GM12878 (cell line): ENCODE data around the gene PTH2R. TPM values are rescaled to one million over a fixed set of nuclear protein-coding genes. Genes with fewer than 3 reads are reported as not detected.

ENCODE experiments used
- ATAC-seq: fragments of 200-7000 bp; cut with Tn5 transposase; 3 replicates; pipeline ENCODE4 v1.9.1; 2020; ENCODE audit warnings: mild to moderate bottlenecking, moderate library complexity
- BruUV-seq: library from RNA; stranded (reverse); fragments of 400-500 nt; replicated peaks from 2 replicates; lab custom pipeline; 2021; lab: Mats Ljungman, UMichigan
- CTCF ChIA-PET: fragments of 300-600 bp; sonication (Branson Sonifier 250); formaldehyde crosslinking; extraction: SDS; loops from one replicate; lab custom pipeline; 2021; ENCODE audit warnings: inconsistent platforms; lab: Yijun Ruan, JAX
- POLR2A ChIA-PET: fragments of 350-600 bp; formaldehyde crosslinking; extraction: SDS; loops from one replicate; lab custom pipeline; 2021; ENCODE audit warnings: inconsistent platforms; lab: Charles Lee
- RAD21 ChIA-PET: fragments of 300-600 bp; sonication (Branson Sonifier 250); formaldehyde crosslinking; loops from one replicate; lab custom pipeline; 2023; ENCODE audit warnings: antibody characterized with exemption; ENCODE audit not compliant: unreplicated experiment; lab: Charles Lee
- SMC1A ChIA-PET: fragments of 300-600 bp; sonication (Branson Sonifier 250); formaldehyde crosslinking; loops from one replicate; lab custom pipeline; 2023; ENCODE audit not compliant: unreplicated experiment, uncharacterized antibody; lab: Charles Lee
- DNase-seq: peaks from one replicate; pipeline ENCODE4 v3.0.0-alpha.2; 2011; ENCODE audit warnings: low read depth, low spot score
- FAIRE-seq: peaks from 3 replicates; lab custom pipeline; 2011; peaks lifted over from hg19 to GRCh38; lab: Jason Lieb, UNC
- H2AFZ ChIP-seq: 2 replicates; pipeline ENCODE4 v1.6.0; 2011; ENCODE audit warnings: low read depth, low read length, control low read depth; ENCODE audit not compliant: control insufficient read depth
- H3K27ac ChIP-seq: 2 replicates; pipeline ENCODE4 v1.5.1; 2011; ENCODE audit warnings: control low read depth; ENCODE audit not compliant: control insufficient read depth, insufficient read depth
- H3K27me3 ChIP-seq, 2 experiments: replicated peaks in 1 of 2; 2 replicates each; pipeline versions ENCODE4 v1.6.0 to v1.6.1; 2011; ENCODE audit warnings: low read length in 1 of 2; ENCODE audit not compliant: control insufficient read depth in 2 of 2, insufficient read depth in 2 of 2
- H3K36me3 ChIP-seq, 2 experiments: 2 replicates each; pipeline ENCODE4 v1.5.1; 2011; ENCODE audit warnings: low read length in 1 of 2; ENCODE audit not compliant: control insufficient read depth in 2 of 2, insufficient read depth in 2 of 2
- H3K4me1 ChIP-seq: 2 replicates; pipeline ENCODE4 v1.6.1; 2011; ENCODE audit warnings: mild to moderate bottlenecking, low read length, moderate library complexity, mixed read lengths; ENCODE audit not compliant: control insufficient read depth, insufficient read depth
- H3K4me2 ChIP-seq: 2 replicates; pipeline ENCODE4 v1.6.0; 2011; ENCODE audit warnings: control low read depth; ENCODE audit not compliant: control insufficient read depth, insufficient read depth
- H3K4me3 ChIP-seq: fragments of 200-600 bp; sonication (generic); 2 replicates; pipeline ENCODE4 v1.5.1; 2016
- H3K79me2 ChIP-seq: 2 replicates; pipeline ENCODE4 v1.6.0; 2011; ENCODE audit warnings: low read length; ENCODE audit not compliant: control insufficient read depth, insufficient read depth
- H3K9ac ChIP-seq: 2 replicates; pipeline ENCODE4 v1.8.0; 2011; ENCODE audit warnings: low read length, control low read depth, mixed read lengths; ENCODE audit not compliant: control insufficient read depth, insufficient read depth
- H3K9me3 ChIP-seq: replicated peaks from 3 replicates; pipeline ENCODE4 v1.5.1; 2011; ENCODE audit warnings: mild to moderate bottlenecking, low read length; ENCODE audit not compliant: control insufficient read depth, insufficient read depth
- H4K20me1 ChIP-seq: 2 replicates; pipeline ENCODE4 v1.6.0; 2011; ENCODE audit not compliant: control insufficient read depth, insufficient read depth
- EP300 ChIP-seq, 2 experiments: fragments of 150-350 bp in 1 of 2; IDR thresholded peaks; 2 replicates each; pipeline ENCODE4 v1.6.1; 2011 to 2012; ENCODE audit warnings: low read depth in 2 of 2, low read length in 2 of 2, borderline replicate concordance in 1 of 2, improper control_type of control experiment in 1 of 2, inconsistent platforms in 1 of 2; ENCODE audit not compliant: control insufficient read depth in 1 of 2
- GABPA ChIP-seq: IDR thresholded peaks from 2 replicates; pipeline ENCODE4 v1.6.1; 2014; ENCODE audit warnings: antibody characterized with exemption, low read depth, mild to moderate bottlenecking, inconsistent platforms
- JUNB ChIP-seq: IDR thresholded peaks from 2 replicates; pipeline ENCODE4 v1.6.1; 2016; ENCODE audit warnings: antibody characterized with exemption, mild to moderate bottlenecking
- KLF5 ChIP-seq: fragments of 450-650 bp; IDR thresholded peaks from 2 replicates; pipeline ENCODE4 v1.6.1; 2014; ENCODE audit warnings: mild to moderate bottlenecking; ENCODE audit not compliant: partially characterized antibody
- POLR2AphosphoS2 ChIP-seq: IDR thresholded peaks from 2 replicates; pipeline ENCODE4 v1.6.1; 2011; ENCODE audit warnings: low read depth, mild to moderate bottlenecking, low read length, improper control_type of control experiment, moderate library complexity
- RAD51 ChIP-seq: fragments of 450-650 bp; IDR thresholded peaks from 2 replicates; pipeline ENCODE4 v1.6.1; 2016; ENCODE audit warnings: moderate library complexity, mild to moderate bottlenecking, inconsistent platforms
- SMC3 ChIP-seq: IDR thresholded peaks from 2 replicates; pipeline ENCODE4 v1.6.1; 2011; ENCODE audit warnings: low read length, improper control_type of control experiment, borderline replicate concordance
- SPI1 ChIP-seq: IDR thresholded peaks from 2 replicates; pipeline ENCODE4 v1.6.1; 2011; ENCODE audit warnings: low read depth, mild to moderate bottlenecking, low read length, moderate library complexity, borderline replicate concordance; ENCODE audit not compliant: insufficient read depth
- SUPT20H ChIP-seq: IDR thresholded peaks from 2 replicates; pipeline ENCODE4 v1.6.1; 2011; ENCODE audit warnings: low read depth, mild to moderate bottlenecking, low read length, moderate library complexity, borderline replicate concordance; ENCODE audit not compliant: control insufficient read depth
- YY1 ChIP-seq: IDR thresholded peaks from 2 replicates; pipeline ENCODE4 v1.6.1; 2011; ENCODE audit warnings: low read depth, mild to moderate bottlenecking, low read length
- ZNF217 ChIP-seq: fragments of 450-650 bp; IDR thresholded peaks from 2 replicates; pipeline ENCODE4 v1.6.1; 2017; ENCODE audit warnings: antibody characterized with exemption, mild to moderate bottlenecking
- WGBS: methylation state at CpG from one replicate; pipeline ENCODE4 v1.1.6; 2016; ENCODE audit warnings: low lambda C conversion rate; ENCODE audit not compliant: insufficient replicate concordance, insufficient coverage; ENCODE audit errors: missing lambda C conversion rate; 5-methylcytosine and 5-hydroxymethylcytosine counted together
- in situ Hi-C: fragments of 300-500 bp; cut with MboI; formaldehyde crosslinking; loops from 9 replicates; pipeline ENCODE4 v1.14.3; 2018; ENCODE audit warnings: mixed read lengths
- intact Hi-C: fragments of 100-400 bp; cut with micrococcal nuclease; formaldehyde crosslinking; loops from one replicate; pipeline ENCODE4 v1.14.2; 2022; ENCODE audit not compliant: unreplicated experiment
- polyA plus RNA-seq, 11 experiments: library from polyadenylated mRNA; depleted of rRNA in 4 of 11; unstranded in 6 of 11; stranded (reverse) in 5 of 11; fragments of >200 nt; fragmentation: Nextera tagmentation in 4 of 11; fragmentation: Illumina TruSeq in 1 of 11; extraction: Ambion mirVana in 4 of 11; extraction: Trizol in 1 of 11; gene quantifications; 1 replicate in 1 of 11; 2 replicates in 10 of 11; pipeline versions ENCODE4 v1.2.1 to v1.2.3, GENCODE V29; 2011 to 2016; ENCODE audit warnings: inconsistent platforms in 2 of 11, missing spikeins in 2 of 11, low read depth in 1 of 11
- total RNA-seq, 4 experiments: library from RNA; depleted of rRNA in 3 of 4; stranded (reverse); fragments of >200 nt in 3 of 4; fragmentation: Illumina TruSeq in 1 of 4; extraction: Trizol in 1 of 4; gene quantifications; 2 replicates each; pipeline versions ENCODE4 v1.2.1 to v1.2.3, GENCODE V29; 2013 to 2021
- TF ChIP-seq, protein P1 (sequence below): fragments of 450-650 bp; IDR thresholded peaks from 2 replicates; pipeline ENCODE4 v1.6.1; 2017; ENCODE audit warnings: low read depth, mild to moderate bottlenecking, moderate library complexity

The PTH2R gene
- total and polyA plus RNA-seq, 10 of the 15 experiments (the other 5 are each of a cell fraction or from before 2014, with no cell fraction given): 0.01 to 0.06 (median 0.03) TPM; not detected in 7

DNA sequence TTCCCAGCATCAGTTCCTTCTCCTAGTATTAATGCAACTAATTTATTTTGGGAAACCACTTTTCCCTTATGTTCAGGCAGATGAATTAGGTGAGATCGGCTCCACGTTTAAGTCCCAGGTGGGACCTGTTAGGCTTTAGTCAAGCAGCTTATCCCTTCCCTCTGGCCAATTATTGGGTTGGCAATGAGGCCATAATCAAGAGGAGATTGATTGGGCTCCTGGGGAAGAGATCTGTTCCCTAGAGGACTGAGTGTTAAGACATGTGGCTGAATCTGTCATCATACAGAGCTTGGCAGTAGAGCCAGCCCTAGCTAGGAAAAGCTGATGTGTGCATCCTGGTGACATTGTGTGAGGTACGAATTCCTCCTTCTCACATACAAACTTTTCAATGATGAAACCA is 104.4 kb downstream of the PTH2R start:
- POLR2A ChIA-PET: no interaction called here

More for the DNA sequence above, 104.4 kb downstream of the PTH2R start:
- H3K79me2 ChIP-seq: no peaks in the 10 kb centered on the region
- FAIRE-seq (no peak), DNase-seq (no peak), ATAC-seq (no peak)
- WGBS: 28% methylated on average over 3 of the region's 3 CpGs
- BruUV-seq: no TSS peak
- in situ Hi-C loops: no loop called here
- no peak overlapping the region for H3K4me3 ChIP-seq
- H3K27ac ChIP-seq: no peak overlapping the region
- H2AFZ ChIP-seq: no peak overlapping the region
- H3K9me3 ChIP-seq: no peaks in the 10 kb centered on the region
- H3K4me2 ChIP-seq: no peak overlapping the region
- intact Hi-C loops: no loop called here
- H3K9ac ChIP-seq: no peak overlapping the region
- TF ChIP-seq EP300 (IDR thresholded peaks at IDR 0.05; ENCODE audit: borderline replicate concordance in 1 of 2, control insufficient read depth in 1 of 2, low read depth in 2 of 2, low read length in 2 of 2): no peak
- TF ChIP-seq GABPA: no peak
- TF ChIP-seq YY1: no peak
- no peak for TF ChIP-seq JUNB
- TF ChIP-seq ZNF217: no peak
- TF ChIP-seq KLF5: no peak
- no peak for TF ChIP-seq SPI1
- no peak for TF ChIP-seq SMC3
- no peak for TF ChIP-seq POLR2AphosphoS2
- TF ChIP-seq RAD51: no peak
- TF ChIP-seq, protein P1, sequence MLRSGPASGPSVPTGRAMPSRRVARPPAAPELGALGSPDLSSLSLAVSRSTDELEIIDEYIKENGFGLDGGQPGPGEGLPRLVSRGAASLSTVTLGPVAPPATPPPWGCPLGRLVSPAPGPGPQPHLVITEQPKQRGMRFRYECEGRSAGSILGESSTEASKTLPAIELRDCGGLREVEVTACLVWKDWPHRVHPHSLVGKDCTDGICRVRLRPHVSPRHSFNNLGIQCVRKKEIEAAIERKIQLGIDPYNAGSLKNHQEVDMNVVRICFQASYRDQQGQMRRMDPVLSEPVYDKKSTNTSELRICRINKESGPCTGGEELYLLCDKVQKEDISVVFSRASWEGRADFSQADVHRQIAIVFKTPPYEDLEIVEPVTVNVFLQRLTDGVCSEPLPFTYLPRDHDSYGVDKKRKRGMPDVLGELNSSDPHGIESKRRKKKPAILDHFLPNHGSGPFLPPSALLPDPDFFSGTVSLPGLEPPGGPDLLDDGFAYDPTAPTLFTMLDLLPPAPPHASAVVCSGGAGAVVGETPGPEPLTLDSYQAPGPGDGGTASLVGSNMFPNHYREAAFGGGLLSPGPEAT: no peak
- no peak for TF ChIP-seq SUPT20H
- SMC1A ChIA-PET: no interaction called here
- H3K27me3 ChIP-seq: peaks cover 0 to 2% of the 10 kb centered on the region in 2 experiments; a peak in 1 of 4 replicates
- H3K36me3 ChIP-seq: no peaks in the 10 kb centered on the region
- H4K20me1 ChIP-seq: no peaks in the 10 kb centered on the region
- RAD21 ChIA-PET: no interaction called here
- CTCF ChIA-PET: interaction anchor here (0.6 to 0.7 kb wide), 2 partner anchors 269 to 509 kb away, joined by 3 to 8 read pairs; no protein-coding TSS in a partner anchor
- no peaks in the 10 kb centered on the region for H3K4me1 ChIP-seq
